SK-N-DZ (cell line): ENCODE measurements around the gene PLOD3. TPM values are rescaled to one million over a fixed set of nuclear protein-coding genes. Genes with fewer than 3 reads are reported as not detected.
"Not testable (repeated sequence)": the region's sequence is repeated elsewhere in the genome, so short reads cannot be mapped to it uniquely, and the experiment has no call there.

ENCODE experiments used
- DNase-seq: peaks from one replicate; pipeline ENCODE4 v3.0.0-alpha.2; 2015; ENCODE audit warnings: low spot score
- polyA plus RNA-seq, 2 experiments: library from polyadenylated mRNA; depleted of rRNA; stranded (reverse); fragments of >200 nt; gene quantifications; 2 replicates each; pipeline ENCODE4 v1.2.3, GENCODE V29; 2014

Gene PLOD3, protein sequence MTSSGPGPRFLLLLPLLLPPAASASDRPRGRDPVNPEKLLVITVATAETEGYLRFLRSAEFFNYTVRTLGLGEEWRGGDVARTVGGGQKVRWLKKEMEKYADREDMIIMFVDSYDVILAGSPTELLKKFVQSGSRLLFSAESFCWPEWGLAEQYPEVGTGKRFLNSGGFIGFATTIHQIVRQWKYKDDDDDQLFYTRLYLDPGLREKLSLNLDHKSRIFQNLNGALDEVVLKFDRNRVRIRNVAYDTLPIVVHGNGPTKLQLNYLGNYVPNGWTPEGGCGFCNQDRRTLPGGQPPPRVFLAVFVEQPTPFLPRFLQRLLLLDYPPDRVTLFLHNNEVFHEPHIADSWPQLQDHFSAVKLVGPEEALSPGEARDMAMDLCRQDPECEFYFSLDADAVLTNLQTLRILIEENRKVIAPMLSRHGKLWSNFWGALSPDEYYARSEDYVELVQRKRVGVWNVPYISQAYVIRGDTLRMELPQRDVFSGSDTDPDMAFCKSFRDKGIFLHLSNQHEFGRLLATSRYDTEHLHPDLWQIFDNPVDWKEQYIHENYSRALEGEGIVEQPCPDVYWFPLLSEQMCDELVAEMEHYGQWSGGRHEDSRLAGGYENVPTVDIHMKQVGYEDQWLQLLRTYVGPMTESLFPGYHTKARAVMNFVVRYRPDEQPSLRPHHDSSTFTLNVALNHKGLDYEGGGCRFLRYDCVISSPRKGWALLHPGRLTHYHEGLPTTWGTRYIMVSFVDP
- 20.0 and 23.2 TPM in 2 replicates for polyA plus RNA-seq (2014; cell fraction: cytosol; rRNA removed)
- 45.9 and 60.0 TPM in 2 replicates for polyA plus RNA-seq (2014; cell fraction: nucleus; rRNA removed)

DNA sequence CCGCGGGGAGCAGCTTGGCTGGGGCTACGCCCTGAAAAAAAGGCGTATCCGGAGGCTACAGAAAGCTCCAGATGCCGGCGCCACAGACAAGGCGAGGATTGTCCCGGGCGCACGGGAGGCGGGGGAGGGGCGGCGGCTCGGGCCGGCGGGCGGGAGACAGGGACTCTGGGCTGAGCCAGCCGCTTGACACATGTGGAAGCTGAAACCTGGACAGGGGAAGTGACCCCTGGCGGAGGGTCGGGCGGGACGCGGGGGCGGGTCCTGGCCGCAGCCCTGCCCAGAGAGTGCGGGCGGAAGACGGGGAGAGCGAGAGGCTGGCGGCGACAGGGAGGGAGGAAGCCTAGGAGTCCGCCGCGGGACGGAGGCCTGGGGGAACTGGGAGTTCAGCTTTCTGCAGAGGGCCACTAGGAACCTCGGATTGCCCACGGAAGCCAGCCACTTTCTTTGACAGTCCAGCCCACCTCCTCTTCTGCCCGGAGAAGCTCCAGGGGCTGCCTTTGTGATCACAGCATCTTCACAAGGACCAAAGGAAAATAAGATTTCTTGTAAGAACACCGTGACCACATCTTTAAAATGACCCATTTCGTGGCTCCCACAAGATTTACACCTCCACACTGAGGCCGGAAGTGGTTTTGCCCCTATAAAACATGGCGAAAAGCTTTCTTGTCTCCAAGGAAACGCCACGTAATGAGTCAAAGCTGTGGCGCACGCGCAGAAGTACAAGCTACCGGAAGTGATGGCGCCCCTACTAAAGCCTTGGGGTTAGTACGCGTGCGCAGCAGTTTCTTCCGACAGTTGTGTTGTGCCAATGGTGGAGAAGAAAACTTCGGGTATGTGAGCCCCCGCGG, at the start of gene PLOD3, which contains the start of gene ZNHIT1:
PLOD3 (minus strand) TSS at position 194 of the 848 bp plus-strand sequence. CDS start 307 bp downstream, outside the sequence.
ZNHIT1 (plus strand) TSS at position 778 of the 848 bp plus-strand sequence; CDS start at position 809, 31 bp downstream.
- DNase-seq, result peak; percentile 98

DNA sequence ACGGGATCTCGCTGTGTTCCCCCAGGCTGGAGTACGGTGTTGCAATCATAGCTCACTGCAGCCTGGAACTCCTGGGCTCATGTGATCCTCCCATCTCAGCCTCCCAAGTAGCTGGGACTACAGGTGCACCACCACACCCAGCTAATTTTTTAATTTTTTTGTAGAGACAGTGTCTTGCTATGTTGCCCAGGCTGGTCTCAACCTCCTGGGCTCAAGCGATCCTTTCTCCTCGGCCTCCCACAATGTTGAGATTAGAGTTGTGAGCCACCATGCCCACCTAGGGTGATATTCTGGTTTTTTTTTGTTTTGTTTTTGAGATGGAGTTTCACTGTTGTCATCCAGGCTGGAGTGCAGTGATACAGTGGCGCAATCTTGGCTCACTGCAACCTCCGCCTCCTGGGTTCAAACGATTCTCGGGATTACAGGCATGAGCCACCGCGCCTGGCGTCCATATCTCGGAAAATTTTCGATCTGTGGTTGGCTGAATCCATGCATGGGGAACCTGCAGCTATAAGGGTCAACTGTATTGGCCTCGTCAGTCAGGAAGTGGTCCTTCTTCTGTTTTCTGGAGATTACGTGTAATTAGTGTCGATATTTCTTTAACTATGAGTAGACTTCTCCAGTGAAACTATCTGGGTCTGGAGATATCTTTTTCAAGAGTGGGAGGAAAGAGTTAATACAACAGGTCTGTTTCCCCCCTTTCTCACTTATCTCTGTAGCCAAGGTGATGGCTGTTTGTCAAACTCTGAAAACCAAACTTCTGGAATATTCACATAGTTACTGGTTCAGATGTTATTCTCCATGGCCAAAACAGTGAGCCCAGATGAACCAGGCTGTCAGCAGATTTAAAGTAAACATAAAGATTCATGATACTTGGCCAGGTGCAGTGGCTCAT, 48.5 kb upstream of the PLOD3 start:
- DNase-seq, result no peak

DNA sequence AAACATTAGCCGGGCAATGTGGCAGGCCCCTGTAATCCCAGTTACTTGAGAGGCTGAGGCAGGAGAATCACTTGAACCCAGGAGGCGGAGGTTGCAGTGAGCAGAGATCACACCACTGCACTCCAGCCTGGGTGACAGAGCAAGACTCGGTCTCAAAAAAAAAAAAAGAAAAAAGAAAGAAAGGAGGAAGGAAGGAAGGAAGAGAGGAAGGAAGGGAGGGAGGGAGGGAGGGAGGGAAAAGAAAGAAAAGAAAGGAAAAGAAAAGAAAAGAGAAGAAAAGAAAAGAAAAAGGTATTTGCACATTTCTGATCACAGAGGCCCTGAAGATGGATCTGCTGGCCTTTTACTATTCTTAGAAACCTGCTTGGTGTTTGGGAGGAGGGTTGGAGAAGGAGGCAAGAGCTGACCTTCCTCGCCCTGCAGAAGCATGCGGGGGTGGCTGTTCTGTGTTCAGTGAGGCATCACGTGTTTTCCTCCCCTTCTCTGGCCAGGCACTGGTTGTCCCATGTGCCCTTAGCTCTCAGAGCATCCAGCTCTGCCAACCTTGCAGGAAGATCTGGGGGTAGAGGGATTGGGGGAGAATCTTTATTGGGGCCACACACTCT, 46.8 kb upstream of the PLOD3 start:
- not testable (repeated sequence) for DNase-seq

DNA sequence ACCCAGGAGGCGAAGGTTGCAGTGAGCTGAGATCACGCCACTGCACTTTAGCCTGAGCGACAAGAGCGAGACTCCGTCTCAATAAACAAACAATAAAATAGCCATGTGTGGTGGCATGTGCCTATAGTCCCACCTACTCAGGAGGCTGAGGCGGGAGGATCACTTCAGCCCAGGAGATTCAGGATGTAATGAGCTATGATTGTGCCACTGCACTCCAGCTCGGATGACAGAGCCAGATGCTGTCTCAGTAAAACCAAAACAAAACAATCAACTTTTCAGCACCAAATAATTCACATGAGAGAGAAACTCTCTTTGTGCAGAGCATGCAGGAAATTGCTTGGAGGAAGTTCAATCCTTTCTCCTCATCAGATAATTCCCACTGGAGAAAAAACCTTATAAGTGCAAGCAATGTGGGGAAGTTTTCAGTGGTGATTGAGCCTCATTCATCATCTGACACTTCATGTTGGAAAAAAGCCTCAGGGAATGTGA, 40.9 kb upstream of the PLOD3 start:
- no peak for DNase-seq

DNA sequence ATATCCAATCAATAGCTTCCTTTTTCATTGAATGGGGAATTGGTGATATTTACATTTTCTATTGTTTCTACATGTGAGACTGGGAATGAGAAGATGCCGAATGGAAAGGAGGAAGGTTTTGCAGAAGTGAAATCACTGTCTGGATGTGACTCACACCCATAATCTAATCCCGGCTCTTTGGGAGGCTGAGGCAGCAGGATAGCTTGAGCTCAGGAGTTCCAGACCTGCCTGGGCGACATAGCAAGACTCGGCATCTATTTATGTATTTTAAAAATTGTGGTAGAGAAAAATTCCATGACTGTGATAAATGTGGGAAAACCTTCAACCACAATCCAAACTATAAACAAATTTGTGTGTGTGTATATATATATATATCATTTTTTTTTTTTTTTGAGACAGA, 38.4 kb upstream of the PLOD3 start:
- no peak for DNase-seq

DNA sequence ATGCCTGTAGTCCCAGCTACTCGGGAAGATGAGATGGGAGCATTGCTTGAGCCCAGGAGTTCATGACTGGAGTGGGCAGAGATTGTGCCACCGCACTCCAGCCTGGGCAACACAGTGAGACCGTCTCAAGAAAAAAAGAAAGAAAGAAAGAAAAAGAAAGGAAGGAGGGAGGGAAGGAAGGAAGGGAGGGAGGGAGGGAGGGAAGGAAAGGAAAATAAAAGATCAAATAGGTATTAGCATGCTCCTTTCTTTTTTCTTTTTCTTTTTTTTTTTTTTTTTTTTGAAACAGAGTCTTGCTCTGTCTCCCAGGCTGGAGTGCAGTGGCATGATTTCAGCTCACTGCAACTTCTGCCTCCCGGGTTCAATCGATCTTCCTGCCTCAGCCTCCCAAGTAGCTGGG, 35.8 kb upstream of the PLOD3 start:
- DNase-seq, result not testable (repeated sequence)

DNA sequence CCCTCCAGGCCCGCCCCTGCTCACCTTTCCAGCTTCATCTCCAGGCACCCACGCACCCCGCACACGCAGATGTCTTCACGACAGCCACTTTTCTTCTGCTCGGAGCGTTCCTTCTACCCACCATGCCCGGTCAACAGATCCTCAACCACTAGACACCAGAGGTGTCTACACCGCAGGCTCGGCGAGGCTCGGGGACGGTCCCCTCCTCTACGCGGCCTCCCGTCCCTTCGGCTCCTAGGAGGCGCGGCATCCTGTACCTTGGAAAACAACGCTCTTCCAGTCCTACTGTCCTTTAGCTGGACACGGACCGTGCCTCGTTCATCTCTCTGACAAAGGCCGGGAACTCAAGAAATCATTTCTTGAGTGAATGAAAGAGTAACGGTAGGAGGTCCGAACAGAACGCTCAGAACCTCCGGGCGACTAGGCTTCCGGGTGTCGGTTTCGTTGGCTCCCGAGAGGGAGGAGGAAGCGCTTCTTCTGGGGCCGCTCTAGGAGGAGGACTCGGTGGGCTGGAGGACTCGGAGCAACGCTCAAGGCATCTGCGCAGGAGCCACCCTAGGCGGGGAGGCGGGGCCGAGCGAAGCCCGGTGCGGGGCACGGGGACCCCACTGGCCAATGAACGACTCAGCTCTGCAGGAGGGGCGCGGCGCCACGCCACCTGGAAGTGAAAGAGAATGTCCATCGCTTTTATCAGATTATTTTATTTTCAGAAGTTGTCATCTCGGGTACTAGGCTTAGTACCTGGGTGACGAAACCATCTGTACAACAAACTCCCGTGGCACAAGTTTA, 34.7 kb upstream of the PLOD3 start:
- peak; percentile 96 for DNase-seq

DNA sequence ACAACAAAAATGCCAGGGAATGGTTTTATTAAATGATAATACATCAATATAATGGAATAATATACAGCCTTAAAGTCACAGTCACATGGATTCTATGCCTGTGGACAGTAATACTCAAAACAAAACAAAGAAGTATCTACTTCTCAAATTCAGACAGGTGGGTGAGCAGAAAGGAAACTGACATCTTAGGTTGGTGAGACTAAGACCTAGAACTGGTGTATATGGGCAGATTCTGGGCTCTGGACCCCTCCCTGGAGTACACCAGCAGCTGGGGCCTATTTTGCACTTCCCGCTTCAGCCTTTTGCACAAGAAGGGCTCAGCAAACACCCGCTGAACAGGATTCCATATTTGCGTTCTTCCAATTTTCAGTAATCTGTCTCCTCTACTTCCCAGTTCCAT, 32.9 kb upstream of the PLOD3 start:
- DNase-seq, result no peak

DNA sequence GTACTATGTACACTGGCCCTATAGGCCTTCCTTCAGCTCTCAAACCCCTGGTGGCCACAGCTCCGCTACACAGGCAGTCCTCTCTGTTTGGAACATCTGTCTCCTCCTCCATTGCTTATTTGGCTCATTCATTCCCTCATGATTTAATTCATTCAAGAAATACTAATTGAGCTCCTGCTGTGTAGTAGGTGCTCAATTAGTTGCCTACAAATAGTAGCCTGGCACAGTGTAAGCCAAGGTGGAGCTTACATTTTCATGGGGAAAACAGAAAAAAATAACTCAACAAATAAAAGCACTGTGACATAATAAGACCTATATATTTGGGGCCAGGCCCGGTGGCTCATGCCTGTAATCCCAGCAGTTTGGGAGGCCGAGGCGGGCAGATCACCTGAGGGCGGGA, 30.9 kb upstream of the PLOD3 start:
- no peak for DNase-seq

DNA sequence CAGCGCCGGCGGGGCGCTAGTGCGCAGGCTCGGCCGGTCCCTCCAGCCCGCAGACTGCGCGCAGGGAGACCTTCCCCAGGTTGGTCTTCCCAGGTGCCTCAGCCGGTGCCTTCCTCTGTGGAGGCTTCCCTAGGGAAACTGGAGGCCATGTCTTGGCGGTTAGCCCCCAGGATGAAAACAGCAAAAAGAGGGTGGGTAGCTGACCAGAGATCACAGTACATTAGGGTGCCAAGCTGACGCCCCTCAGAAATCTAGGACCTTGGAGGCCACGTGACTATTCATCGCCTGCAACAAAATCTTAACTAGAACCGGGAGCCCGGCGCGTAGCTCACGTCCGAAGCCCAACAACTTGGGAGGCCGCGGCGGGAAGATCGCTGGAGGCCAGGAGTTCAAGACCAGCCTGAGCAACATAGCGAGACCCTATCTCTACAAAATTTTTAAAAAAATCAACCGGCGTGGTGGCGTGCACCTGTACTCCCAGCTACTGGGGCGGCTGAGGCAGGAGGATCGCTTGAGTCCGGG, 27.8 kb upstream of the PLOD3 start:
- no peak for DNase-seq

DNA sequence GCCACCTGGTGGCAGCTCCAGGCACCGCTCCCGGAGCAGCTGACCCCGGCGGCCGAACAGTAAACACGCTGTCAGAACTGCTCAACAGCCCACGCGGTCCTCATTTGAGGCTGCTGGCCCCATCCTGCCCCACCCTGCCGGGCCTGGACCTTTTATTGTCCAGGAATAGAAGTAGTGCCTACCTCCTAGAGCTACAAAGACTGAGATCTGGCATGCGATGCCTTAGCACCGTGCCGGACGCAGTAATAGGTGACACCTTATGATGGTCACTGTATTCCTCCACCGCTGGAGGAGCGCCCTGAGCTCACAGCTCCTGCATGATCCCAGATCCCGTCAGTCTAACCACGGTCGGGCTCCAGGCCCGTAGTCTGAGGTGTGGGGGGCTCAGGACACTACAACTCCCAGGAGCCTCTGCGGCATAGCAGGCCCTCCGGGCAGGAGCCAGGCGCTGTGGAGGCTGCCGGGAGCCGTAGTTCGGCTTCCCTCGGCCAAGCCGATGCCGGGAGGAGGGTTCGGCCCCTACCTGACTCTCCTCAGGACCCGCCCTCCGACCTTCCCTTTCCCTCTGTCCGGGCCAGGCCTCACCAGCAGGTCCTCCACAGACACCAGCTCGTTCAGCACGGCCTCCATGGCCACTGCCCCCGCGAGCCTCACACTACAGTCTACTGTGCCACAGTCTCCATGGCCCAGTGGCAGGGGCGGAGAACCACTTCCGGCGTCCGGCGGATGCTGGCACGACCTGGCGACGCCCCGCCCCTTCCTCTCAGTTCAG, 27.2 kb upstream of the PLOD3 start, which contains the start of gene FIS1:
FIS1 (minus strand) TSS at position 707 of the 772 bp plus-strand sequence; CDS start at position 630, 77 bp downstream.
- peak; percentile 93 for DNase-seq

DNA sequence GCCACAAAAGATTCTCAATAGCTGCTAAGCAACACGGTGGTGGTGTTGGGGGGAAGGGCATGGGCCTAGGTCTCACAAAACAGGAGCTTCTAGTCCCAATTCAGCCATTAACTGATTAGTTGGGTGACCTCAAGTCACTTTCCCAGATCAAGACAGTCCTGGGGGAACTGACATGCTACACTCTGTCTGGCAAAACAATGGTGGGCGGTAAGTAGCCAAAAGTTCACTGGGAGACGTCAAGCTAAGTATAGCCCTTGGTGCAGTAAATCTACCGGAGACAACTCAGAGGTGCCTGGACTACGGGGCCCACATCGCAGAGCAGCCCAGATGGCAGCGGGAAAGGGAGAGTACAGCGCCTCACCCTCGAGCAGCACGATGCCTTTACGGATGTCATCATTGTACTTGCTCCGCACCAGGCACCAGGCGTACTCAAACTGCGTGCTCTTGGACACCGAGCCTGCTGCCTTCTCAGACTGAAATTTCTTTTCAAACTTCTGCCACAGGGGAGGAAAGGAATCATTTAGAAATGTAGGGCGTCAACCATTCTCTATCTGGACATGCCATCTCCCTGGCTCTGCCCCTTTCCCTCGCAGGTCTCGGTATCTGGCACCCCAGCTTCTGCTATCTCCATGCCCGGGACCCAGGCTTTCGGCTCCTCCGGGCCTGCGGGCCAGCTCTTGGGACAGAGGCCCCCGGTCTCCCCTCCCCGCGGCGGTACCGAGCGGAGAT, 26.4 kb upstream of the PLOD3 start:
- DNase-seq, result no peak

DNA sequence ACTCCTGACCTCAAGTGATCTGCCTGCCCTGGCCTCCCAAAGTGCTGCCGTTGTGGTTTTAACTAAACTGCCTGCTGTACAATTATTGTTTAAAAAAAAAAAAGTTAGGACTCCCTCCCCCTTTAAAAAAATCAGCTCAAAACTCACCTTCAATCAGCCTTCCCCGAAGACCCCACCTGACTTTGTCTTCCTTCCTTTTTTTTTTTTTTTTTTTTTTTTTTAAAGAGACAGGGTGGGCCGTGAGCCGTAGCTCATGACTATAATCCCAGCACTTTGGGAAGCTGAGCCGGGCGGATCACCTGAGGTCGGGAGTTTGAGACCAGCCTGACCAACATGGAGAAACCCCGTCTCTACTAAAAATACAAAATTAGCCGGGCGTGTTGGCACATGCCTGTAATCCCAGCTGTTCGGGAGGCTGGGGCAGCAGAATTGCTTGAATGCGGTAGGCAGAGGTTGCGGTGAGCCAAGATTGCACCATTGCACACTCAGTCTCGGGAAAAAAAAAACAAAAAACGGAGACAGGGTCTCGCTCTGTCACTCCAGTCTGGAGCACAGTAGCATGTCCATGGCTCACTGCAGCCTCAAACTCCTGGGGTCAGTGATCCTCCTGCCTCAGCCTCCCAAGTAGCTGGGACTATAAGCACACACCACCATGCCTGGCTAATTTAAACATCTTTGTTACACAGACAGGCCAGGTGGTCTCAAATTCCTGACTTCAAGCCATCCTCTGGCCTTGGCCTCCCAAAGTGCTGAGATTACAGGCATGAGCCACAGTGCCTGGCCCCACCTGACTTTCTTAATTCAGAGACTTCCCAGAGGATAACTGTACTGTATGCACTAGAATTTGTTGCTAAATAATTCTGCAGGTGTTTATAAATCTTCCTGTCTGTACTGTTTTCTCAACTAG, 24.3 kb upstream of the PLOD3 start:
- no peak for DNase-seq

DNA sequence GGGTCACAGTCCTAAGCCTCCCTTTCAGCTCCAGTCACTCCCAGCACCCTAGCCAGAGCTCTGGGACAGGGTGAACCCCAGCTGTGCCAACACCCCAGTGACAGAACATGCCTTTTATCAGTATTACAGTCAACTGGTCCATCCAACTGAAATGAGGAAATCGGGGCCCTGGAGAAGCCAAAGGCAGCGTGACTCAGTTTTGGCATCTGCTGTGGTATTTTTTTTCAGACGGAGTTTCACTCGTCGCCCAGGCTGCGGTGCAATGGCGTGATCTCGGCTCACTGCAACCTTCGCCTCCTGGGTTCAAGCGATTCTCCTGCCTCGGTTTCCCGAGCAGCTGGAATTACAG, 23.6 kb upstream of the PLOD3 start:
- DNase-seq, result no peak

DNA sequence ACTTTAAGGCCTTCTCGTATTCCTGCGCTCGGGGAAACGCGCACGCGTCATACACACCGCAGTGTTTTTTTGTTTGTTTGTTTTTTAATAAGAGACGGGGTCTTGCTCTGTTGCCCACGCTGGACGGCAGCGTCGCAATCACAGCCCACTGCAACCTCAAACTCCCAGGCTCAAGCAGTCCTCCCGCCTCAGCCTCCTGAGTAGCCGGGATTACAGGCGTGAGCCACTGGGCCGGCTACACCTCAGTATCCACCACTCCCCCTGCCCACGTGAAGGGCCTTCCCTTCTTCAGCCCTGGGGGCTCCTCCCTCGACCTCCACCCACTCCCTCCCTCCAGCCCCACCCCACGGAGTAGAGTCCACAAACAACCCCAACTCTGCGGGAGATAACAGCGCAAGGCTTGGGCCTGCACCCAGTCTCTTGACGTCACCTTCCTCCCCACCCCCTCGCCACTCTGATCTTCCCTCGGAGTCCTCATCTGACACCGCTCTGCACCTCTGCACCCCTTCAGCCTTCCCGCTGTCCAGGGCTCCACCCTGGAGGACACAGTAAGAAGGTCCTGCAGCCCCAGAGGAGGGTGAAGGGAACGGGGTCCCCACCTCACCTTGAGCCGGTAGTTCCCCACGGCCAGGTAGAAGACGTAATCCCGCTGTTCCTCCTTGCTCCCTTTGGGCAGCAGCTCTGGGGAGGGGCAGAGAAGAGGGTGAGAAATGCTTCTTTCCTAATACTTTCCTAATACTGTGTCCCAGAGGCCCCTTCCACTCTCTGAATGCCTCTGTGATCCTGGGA, 23.0 kb upstream of the PLOD3 start:
- no peak for DNase-seq

DNA sequence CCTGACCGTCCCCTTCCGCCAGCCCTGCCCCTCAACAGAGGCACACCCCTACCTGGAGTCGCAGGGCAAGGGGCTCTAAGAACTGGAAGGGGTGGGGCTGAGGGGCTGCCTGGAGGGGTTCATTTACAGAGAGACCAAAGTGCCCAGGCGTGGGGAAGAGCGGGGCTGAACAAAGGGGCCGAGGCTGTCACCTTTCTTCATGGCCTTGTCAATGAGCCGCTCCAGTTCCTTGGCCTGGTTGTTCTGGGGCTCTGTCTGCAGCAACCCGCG, 22.5 kb upstream of the PLOD3 start:
- DNase-seq, result no peak
